HepG2 (cell line): ENCODE data around the gene NCS1. TPM values are rescaled to one million over a fixed set of nuclear protein-coding genes. Genes with fewer than 3 reads are reported as not detected.
A peak's percentile ranks its signal among the peaks of the same experiment; 100 is the strongest.

Experiments used
- ARNTL ChIP-seq: sonication (generic); formaldehyde crosslinking; IDR thresholded peaks from 2 replicates; pipeline ENCODE4 v1.4.0; 2020; ENCODE audit warnings: mild to moderate bottlenecking, missing genetic modification reagents
- CTCF ChIP-seq: sonication (generic); formaldehyde crosslinking; IDR thresholded peaks from 2 replicates; pipeline ENCODE4 v1.5.0; 2020; ENCODE audit warnings: mild to moderate bottlenecking, missing genetic modification reagents, moderate library complexity
- KAT8 ChIP-seq: IDR thresholded peaks from 2 replicates; pipeline ENCODE4 v1.6.1; 2016; ENCODE audit warnings: missing genetic modification reagents, missing compliant biosample characterization
- MED8 ChIP-seq: sonication (generic); formaldehyde crosslinking; IDR thresholded peaks from 2 replicates; pipeline ENCODE4 v1.8.1; 2023; ENCODE audit warnings: mild to moderate bottlenecking, missing genetic modification reagents; ENCODE audit not compliant: insufficient replicate concordance
- PRMT3 ChIP-seq: sonication (generic); formaldehyde crosslinking; IDR thresholded peaks from 2 replicates; pipeline ENCODE4 v1.8.1; 2022; ENCODE audit warnings: low read depth, mild to moderate bottlenecking, moderate library complexity, missing genetic modification reagents, borderline replicate concordance
- RAD21 ChIP-seq: fragments of 450-650 bp; formaldehyde crosslinking; IDR thresholded peaks from 2 replicates; pipeline ENCODE4 v1.5.0; 2020; ENCODE audit warnings: mild to moderate bottlenecking
- RELA ChIP-seq: sonication (generic); formaldehyde crosslinking; IDR thresholded peaks from 2 replicates; pipeline ENCODE4 v1.4.0; 2020; ENCODE audit warnings: missing genetic modification reagents
- TAF1 ChIP-seq: sonication (generic); formaldehyde crosslinking; IDR thresholded peaks from 2 replicates; pipeline ENCODE4 v1.4.0; 2020; ENCODE audit warnings: missing genetic modification reagents
- TBX2 ChIP-seq: sonication (generic); formaldehyde crosslinking; IDR thresholded peaks from 2 replicates; pipeline ENCODE4 v1.5.0; 2020; ENCODE audit warnings: missing genetic modification reagents, mild to moderate bottlenecking, borderline replicate concordance
- ZEB1 ChIP-seq: IDR thresholded peaks from 2 replicates; pipeline ENCODE4 v1.6.1; 2012; ENCODE audit warnings: mild to moderate bottlenecking, low read depth, inconsistent platforms; ENCODE audit not compliant: insufficient replicate concordance
- ZFP37 ChIP-seq: sonication (generic); formaldehyde crosslinking; IDR thresholded peaks from 2 replicates; pipeline ENCODE4 v1.4.0; 2020; ENCODE audit warnings: missing genetic modification reagents, borderline replicate concordance
- ZFY ChIP-seq: sonication (generic); formaldehyde crosslinking; IDR thresholded peaks from 2 replicates; pipeline ENCODE4 v1.4.0; 2020; ENCODE audit warnings: missing genetic modification reagents
- ZNF180 ChIP-seq: sonication (generic); formaldehyde crosslinking; IDR thresholded peaks from 2 replicates; pipeline ENCODE4 v1.4.0; 2020; ENCODE audit warnings: low read depth, missing genetic modification reagents, borderline replicate concordance
- ZNF24 ChIP-seq: fragments of 450-650 bp; IDR thresholded peaks from 2 replicates; pipeline ENCODE4 v1.6.1; 2017; ENCODE audit warnings: antibody characterized with exemption, mild to moderate bottlenecking
- ZNF691 ChIP-seq: sonication (generic); formaldehyde crosslinking; IDR thresholded peaks from 2 replicates; pipeline ENCODE4 v1.4.0; 2020; ENCODE audit warnings: missing genetic modification reagents, low read depth, mild to moderate bottlenecking, borderline replicate concordance
- ZNF781 ChIP-seq: sonication (generic); formaldehyde crosslinking; IDR thresholded peaks from 2 replicates; pipeline ENCODE4 v1.5.1; 2020; ENCODE audit warnings: borderline replicate concordance, mild to moderate bottlenecking, missing genetic modification reagents; ENCODE audit errors: not compliant biosample characterization
- polyA plus RNA-seq, 8 experiments: library from polyadenylated mRNA; depleted of rRNA in 3 of 8; stranded (reverse) in 7 of 8; unstranded in 1 of 8; fragments of >200 nt; fragmentation: Illumina TruSeq in 4 of 8; extraction: Trizol in 4 of 8; gene quantifications; 2 replicates each; pipeline versions ENCODE4 v1.2.1 to v1.2.3, GENCODE V29; 2011 to 2016; ENCODE audit warnings: low read depth in 4 of 8, missing spikeins in 1 of 8, mixed read lengths in 1 of 8; ENCODE audit not compliant: insufficient read depth in 1 of 8
- total RNA-seq, 5 experiments: library from RNA; depleted of rRNA; stranded (reverse); fragments of >200 nt; fragmentation: Illumina TruSeq; extraction: Trizol; gene quantifications; 2 replicates each; pipeline ENCODE4 v1.2.3, GENCODE V29; 2016; ENCODE audit warnings: low read depth in 1 of 5
- TF ChIP-seq, protein P1 (sequence below): sonication (generic); formaldehyde crosslinking; IDR thresholded peaks from 2 replicates; pipeline ENCODE4 v1.4.0; 2020; ENCODE audit warnings: missing genetic modification reagents
- TF ChIP-seq, protein P2 (sequence below): IDR thresholded peaks from 2 replicates; pipeline ENCODE4 v1.4.0; 2020; ENCODE audit warnings: mild to moderate bottlenecking, missing genetic modification reagents
- TF ChIP-seq, protein P3 (sequence below), 2 experiments: sonication (generic) in 1 of 2; formaldehyde crosslinking in 1 of 2; IDR thresholded peaks; 2 replicates each; pipeline versions ENCODE4 v1.4.0 to v1.6.1; 2018 to 2020; ENCODE audit warnings: missing genetic modification reagents in 2 of 2, borderline replicate concordance in 1 of 2, low read depth in 1 of 2, mild to moderate bottlenecking in 1 of 2, missing biosample characterization in 1 of 2

The NCS1 gene
- total and polyA plus RNA-seq, 2 of the 13 experiments (the other 11 are each of a cell fraction or from before 2014, with no cell fraction given), result 4.7 to 6.1 TPM

DNA sequence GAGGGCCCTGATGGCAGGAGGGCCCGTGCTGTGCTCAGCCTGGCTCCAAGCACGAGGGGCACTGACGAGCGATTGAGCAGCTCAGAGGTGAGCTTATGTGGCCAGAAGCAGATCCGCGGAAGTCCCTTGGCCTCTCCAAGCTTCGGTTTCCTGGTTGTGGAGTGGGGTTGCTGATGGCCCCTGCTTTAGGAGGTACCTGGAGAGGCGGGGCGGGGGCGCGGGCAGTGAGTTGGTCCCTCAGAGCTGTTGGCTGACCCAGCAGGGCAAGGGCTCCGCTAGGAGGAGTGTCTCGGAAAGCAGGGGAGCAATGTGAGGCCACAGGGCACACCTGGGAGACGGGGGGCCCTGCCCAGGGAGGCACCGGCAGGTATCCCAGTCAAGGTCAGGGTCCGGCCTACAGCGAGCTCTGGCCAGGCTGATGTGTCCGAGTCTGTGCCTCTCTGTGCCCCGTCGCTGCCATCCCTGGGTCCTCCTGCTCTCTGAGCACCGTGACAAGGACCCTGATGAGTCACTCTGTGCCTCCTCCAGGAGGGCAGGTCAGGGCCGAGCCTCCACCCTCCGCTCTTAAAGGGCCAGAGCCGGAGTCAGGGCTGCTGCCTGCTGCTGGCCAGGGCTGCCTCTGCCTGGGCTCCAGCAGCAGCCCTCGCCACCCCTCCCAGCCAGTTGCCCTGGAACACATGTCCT, 14.8 kb downstream of the NCS1 start (continued):
- TF ChIP-seq ZNF24 (no peak), MED8 (CRISPR knock-in tag) (no peak), RAD21 (CRISPR knock-in tag) (no peak), ZFY (peak; percentile 55; the same call in 1 of the 2 replicates), KAT8 (CRISPR knock-in tag) (peak; percentile 30; the same call in 1 of the 2 replicates), ZNF781 (CRISPR knock-in tag) (peak; percentile 29), ARNTL (CRISPR knock-in tag) (0 out of 2 replicates have a peak, but pooled peaks have one; percentile 28), TAF1 (peak; percentile 37; the same call in 1 of the 2 replicates), ZNF691 (CRISPR knock-in tag) (0 out of 2 replicates have a peak, but pooled peaks have one; percentile 54), CTCF (CRISPR knock-in tag) (0 out of 2 replicates have a peak, but pooled peaks have one; percentile 7), RELA (CRISPR knock-in tag) (no peak), PRMT3 (no peak), ZFP37 (no peak), ZNF180 (CRISPR knock-in tag) (no peak), ZEB1 (peak; percentile 28), TBX2 (CRISPR knock-in tag) (peak; percentile 47; the same call in 1 of the 2 replicates)
- TF ChIP-seq, protein P1, sequence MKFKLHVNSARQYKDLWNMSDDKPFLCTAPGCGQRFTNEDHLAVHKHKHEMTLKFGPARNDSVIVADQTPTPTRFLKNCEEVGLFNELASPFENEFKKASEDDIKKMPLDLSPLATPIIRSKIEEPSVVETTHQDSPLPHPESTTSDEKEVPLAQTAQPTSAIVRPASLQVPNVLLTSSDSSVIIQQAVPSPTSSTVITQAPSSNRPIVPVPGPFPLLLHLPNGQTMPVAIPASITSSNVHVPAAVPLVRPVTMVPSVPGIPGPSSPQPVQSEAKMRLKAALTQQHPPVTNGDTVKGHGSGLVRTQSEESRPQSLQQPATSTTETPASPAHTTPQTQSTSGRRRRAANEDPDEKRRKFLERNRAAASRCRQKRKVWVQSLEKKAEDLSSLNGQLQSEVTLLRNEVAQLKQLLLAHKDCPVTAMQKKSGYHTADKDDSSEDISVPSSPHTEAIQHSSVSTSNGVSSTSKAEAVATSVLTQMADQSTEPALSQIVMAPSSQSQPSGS (CRISPR knock-in tag), result no peak
- TF ChIP-seq, protein P2, sequence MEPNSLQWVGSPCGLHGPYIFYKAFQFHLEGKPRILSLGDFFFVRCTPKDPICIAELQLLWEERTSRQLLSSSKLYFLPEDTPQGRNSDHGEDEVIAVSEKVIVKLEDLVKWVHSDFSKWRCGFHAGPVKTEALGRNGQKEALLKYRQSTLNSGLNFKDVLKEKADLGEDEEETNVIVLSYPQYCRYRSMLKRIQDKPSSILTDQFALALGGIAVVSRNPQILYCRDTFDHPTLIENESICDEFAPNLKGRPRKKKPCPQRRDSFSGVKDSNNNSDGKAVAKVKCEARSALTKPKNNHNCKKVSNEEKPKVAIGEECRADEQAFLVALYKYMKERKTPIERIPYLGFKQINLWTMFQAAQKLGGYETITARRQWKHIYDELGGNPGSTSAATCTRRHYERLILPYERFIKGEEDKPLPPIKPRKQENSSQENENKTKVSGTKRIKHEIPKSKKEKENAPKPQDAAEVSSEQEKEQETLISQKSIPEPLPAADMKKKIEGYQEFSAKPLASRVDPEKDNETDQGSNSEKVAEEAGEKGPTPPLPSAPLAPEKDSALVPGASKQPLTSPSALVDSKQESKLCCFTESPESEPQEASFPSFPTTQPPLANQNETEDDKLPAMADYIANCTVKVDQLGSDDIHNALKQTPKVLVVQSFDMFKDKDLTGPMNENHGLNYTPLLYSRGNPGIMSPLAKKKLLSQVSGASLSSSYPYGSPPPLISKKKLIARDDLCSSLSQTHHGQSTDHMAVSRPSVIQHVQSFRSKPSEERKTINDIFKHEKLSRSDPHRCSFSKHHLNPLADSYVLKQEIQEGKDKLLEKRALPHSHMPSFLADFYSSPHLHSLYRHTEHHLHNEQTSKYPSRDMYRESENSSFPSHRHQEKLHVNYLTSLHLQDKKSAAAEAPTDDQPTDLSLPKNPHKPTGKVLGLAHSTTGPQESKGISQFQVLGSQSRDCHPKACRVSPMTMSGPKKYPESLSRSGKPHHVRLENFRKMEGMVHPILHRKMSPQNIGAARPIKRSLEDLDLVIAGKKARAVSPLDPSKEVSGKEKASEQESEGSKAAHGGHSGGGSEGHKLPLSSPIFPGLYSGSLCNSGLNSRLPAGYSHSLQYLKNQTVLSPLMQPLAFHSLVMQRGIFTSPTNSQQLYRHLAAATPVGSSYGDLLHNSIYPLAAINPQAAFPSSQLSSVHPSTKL, result no peak
- TF ChIP-seq, protein P3, sequence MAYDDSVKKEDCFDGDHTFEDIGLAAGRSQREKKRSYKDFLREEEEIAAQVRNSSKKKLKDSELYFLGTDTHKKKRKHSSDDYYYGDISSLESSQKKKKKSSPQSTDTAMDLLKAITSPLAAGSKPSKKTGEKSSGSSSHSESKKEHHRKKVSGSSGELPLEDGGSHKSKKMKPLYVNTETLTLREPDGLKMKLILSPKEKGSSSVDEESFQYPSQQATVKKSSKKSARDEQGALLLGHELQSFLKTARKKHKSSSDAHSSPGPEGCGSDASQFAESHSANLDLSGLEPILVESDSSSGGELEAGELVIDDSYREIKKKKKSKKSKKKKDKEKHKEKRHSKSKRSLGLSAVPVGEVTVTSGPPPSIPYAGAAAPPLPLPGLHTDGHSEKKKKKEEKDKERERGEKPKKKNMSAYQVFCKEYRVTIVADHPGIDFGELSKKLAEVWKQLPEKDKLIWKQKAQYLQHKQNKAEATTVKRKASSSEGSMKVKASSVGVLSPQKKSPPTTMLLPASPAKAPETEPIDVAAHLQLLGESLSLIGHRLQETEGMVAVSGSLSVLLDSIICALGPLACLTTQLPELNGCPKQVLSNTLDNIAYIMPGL (CRISPR knock-in tag; IDR thresholded peaks at IDR 0.05; ENCODE audit: borderline replicate concordance in 1 of 2, low read depth in 1 of 2), result no peak
